Effector memory CD4-positive, alpha-beta T cell (primary cell): ENCODE data around the gene CDKAL1.
"Not testable (repeated sequence)": the region's sequence is repeated elsewhere in the genome, so short reads cannot be mapped to it uniquely, and the experiment has no call there.

Experiments
- DNase-seq, 3 donors: peaks; one replicate each; pipeline ENCODE4 v3.0.0-alpha.2; 2020
- H3K27ac ChIP-seq: 2 replicates; pipeline ENCODE4 v1.7.0; 2013; ENCODE audit warnings: mild to moderate bottlenecking, low read length, moderate library complexity; ENCODE audit not compliant: insufficient read depth, poor library complexity, severe bottlenecking
- H3K27me3 ChIP-seq: replicated peaks from 2 replicates; pipeline ENCODE4 v1.7.0; 2013; ENCODE audit warnings: mild to moderate bottlenecking, low read length; ENCODE audit not compliant: insufficient read depth, control insufficient read depth, poor library complexity, severe bottlenecking
- H3K36me3 ChIP-seq: 2 replicates; pipeline ENCODE4 v1.7.0; 2013; ENCODE audit warnings: mild to moderate bottlenecking, low read length, moderate library complexity; ENCODE audit not compliant: control insufficient read depth, insufficient read depth
- H3K4me1 ChIP-seq: 2 replicates; pipeline ENCODE4 v1.7.0; 2013; ENCODE audit warnings: low read length, mild to moderate bottlenecking; ENCODE audit not compliant: control insufficient read depth, insufficient read depth, poor library complexity, severe bottlenecking
- H3K4me3 ChIP-seq: 2 replicates; pipeline ENCODE4 v1.7.0; 2013; ENCODE audit warnings: low read length, low read depth, mild to moderate bottlenecking; ENCODE audit not compliant: insufficient read depth, poor library complexity, severe bottlenecking
- H3K9me3 ChIP-seq: 2 replicates; pipeline ENCODE4 v1.7.0; 2013; ENCODE audit warnings: mild to moderate bottlenecking, low read length, moderate library complexity; ENCODE audit not compliant: control insufficient read depth

CDKAL1 gene

GRCh38 chr6:20709451-20709850, 175.2 kb downstream of the CDKAL1 start:
- H3K27me3 ChIP-seq: no peaks in the 10 kb centered on the region
- DNase-seq: no peak
- H3K27ac ChIP-seq: no peak overlapping the region
- H3K4me3 ChIP-seq: no peak overlapping the region
- no peaks in the 10 kb centered on the region for H3K4me1 ChIP-seq
- no peaks in the 10 kb centered on the region for H3K36me3 ChIP-seq
- H3K9me3 ChIP-seq: no peaks in the 10 kb centered on the region

DNA sequence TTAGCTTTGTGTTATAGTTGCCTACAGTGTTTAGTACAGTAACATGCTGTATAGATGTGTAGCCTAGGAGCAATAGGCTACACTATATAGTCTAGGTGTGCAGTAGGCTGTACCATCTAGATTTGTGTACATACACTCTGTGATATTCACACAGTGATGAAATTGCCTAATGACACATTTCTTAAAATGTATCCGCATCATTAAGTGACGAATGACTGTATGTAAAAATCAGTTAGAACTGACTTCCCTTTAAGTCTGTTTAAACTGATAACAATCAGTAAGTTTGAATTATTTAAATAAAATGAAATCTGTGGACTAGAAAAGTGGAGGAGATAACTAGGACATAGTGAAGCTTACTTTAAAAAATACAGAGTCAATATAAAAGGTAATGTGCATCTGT, 176.1 kb downstream of the CDKAL1 start:
- H3K27ac ChIP-seq: no peak overlapping the region
- no peaks in the 10 kb centered on the region for H3K27me3 ChIP-seq
- no peaks in the 10 kb centered on the region for H3K9me3 ChIP-seq
- no peaks in the 10 kb centered on the region for H3K4me1 ChIP-seq
- H3K4me3 ChIP-seq: no peak overlapping the region
- H3K36me3 ChIP-seq: no peaks in the 10 kb centered on the region
- no peak for DNase-seq

GRCh38 chr6:20711518-20711917, 177.3 kb downstream of the CDKAL1 start:
- no peak overlapping the region for H3K27ac ChIP-seq
- no peaks in the 10 kb centered on the region for H3K36me3 ChIP-seq
- H3K27me3 ChIP-seq: no peaks in the 10 kb centered on the region
- H3K4me1 ChIP-seq: no peaks in the 10 kb centered on the region
- H3K9me3 ChIP-seq: no peaks in the 10 kb centered on the region
- no peak for DNase-seq
- no peak overlapping the region for H3K4me3 ChIP-seq

DNA sequence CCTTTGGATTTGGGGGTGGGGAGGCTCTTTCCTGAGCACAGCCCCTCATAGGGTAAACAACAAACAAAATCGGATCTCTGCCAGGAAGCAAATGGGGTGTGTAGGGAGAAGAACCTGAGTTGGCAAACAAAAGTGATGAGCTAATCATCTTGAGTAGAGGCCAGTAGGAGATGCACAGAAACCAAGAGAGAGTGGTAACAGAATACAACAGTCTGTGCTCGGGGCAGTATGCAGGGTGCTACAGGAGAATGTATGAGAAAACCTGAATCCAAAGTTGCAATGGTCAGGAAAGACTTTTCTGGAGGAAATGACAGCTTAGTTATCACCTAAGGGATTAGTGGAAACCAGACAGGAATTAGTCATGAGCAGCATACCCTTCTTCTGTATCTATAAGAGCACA, 177.8 kb downstream of the CDKAL1 start:
- Histone ChIP-seq H3K27ac (no peak overlapping the region), H3K4me3 (no peak overlapping the region), H3K36me3 (no peaks in the 10 kb centered on the region), H3K27me3 (no peaks in the 10 kb centered on the region), H3K9me3 (no peaks in the 10 kb centered on the region), H3K4me1 (no peaks in the 10 kb centered on the region)
- DNase-seq: no peak

DNA sequence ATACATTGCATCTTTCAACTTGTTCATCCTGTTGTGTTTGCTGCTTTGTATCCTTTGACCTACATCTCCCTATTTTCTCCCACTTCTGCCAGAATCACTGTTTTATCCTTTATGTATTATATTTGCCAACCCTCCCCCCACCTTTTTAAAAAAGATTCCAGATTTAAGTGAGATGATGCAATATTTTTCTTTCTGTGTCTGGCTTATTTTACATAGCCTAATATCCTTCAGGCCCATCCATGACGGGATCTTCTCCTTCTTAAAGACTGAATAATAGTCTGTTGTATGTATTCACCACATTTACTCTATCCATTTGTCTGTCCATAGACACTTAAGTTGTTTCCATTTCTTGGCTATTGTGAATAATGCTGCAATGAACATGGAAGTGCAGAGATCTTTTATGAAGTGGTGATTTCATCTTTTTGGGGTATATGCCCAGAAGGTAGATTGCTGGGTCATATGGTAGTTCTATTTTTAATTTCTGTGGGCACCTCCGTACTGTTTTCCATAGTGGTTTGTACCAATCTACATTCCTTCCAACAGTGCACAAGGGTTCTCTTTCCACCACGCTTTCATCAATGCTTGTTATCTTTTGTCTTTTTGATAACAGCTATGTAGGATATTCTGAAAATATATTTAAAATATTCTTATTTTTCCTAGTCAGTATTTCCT, 181.0 kb downstream of the CDKAL1 start:
- no peaks in the 10 kb centered on the region for H3K4me1 ChIP-seq
- H3K36me3 ChIP-seq: no peaks in the 10 kb centered on the region
- H3K27ac ChIP-seq: no peak overlapping the region
- H3K27me3 ChIP-seq: no peaks in the 10 kb centered on the region
- no peak overlapping the region for H3K4me3 ChIP-seq
- no peaks in the 10 kb centered on the region for H3K9me3 ChIP-seq
- DNase-seq: no peak

GRCh38 chr6:20716865-20717264, 182.6 kb downstream of the CDKAL1 start:
- Histone ChIP-seq H3K4me3 (no peak overlapping the region), H3K36me3 (no peaks in the 10 kb centered on the region)

DNA sequence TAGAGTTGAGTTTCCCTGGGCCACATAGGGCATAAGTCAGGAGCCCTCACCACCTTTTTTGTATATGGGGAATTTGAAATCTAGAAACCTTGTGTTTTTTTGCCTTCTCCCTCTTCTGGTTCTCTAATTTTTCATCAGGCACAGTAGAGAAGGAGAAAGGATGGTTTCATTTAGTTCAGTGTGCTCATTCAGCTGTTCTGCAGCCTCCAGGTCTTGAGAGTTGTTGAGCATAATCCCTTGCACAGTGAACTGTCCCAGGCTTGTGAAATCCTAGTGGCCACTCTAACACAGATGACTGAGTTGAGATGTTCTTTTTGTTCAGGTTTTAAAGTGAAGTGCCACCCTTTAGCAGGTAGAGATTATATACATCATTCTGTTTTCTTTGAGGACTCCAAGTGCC, 183.5 kb downstream of the CDKAL1 start:
- DNase-seq: no peak
- Histone ChIP-seq H3K4me1 (no peaks in the 10 kb centered on the region), H3K27ac (no peak overlapping the region), H3K4me3 (no peak overlapping the region), H3K36me3 (peaks cover 2% of the 10 kb centered on the region), H3K27me3 (no peaks in the 10 kb centered on the region), H3K9me3 (no peaks in the 10 kb centered on the region)

More at GRCh38 chr6:20716865-20717264, 182.6 kb downstream of the CDKAL1 start:
- no peak for DNase-seq
- Histone ChIP-seq H3K4me1 (no peaks in the 10 kb centered on the region), H3K27me3 (no peaks in the 10 kb centered on the region), H3K9me3 (no peaks in the 10 kb centered on the region), H3K27ac (no peak overlapping the region)

DNA sequence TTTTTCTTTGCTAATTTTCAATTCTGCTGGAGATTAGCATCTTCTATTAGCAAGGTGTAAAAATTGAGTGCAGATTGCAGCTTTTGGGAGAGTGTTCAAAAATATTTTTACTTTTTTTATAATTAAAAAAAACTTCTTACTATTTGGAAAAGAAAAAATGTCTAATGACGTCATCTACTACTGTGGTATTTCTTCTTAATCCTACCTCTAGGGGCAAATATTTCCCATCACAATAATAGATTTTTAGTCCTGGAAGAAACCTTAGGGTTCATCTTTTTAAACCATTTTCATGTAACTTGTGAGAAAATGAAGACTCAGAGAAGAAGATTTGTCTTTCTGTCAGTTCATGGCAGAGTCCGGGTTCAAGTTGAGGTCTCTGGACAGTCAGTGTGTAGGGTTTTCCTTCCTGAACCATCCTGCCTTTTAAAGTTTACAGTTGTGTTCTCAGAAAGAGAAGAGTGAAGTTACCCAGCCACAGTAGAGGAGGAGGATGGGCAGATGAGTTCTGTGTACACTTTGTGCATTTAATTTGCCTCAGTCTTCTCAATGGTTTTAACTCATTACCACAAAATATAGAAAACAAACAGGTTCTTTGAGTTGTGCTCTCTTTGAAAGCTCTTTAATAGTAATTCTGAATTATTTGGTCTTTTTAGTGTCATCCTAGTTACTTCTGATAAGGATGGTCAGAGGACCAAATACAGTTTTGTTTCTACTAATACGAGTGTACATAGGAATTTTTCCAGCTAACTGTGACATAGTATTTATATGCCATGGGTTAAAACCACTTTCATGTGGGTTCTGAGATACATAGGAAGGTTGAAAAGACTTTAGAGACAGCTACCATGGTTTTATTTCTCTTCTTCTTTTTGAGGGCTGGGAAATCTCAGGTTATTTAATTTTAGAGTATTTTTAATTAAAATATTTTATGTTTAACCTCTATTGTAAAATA, 184.7 kb downstream of the CDKAL1 start:
- no peak overlapping the region for H3K27ac ChIP-seq
- H3K4me3 ChIP-seq: no peak overlapping the region
- no peaks in the 10 kb centered on the region for H3K27me3 ChIP-seq
- H3K4me1 ChIP-seq: no peaks in the 10 kb centered on the region
- H3K9me3 ChIP-seq: no peaks in the 10 kb centered on the region
- no peak for DNase-seq
- peaks cover 4% of the 10 kb centered on the region for H3K36me3 ChIP-seq

GRCh38 chr6:20719980-20720379, 185.7 kb downstream of the CDKAL1 start:
- H3K36me3 ChIP-seq: peaks cover 4% of the 10 kb centered on the region
- H3K4me1 ChIP-seq: no peaks in the 10 kb centered on the region
- no peak for DNase-seq
- no peaks in the 10 kb centered on the region for H3K27me3 ChIP-seq
- no peak overlapping the region for H3K27ac ChIP-seq
- no peak overlapping the region for H3K4me3 ChIP-seq
- H3K9me3 ChIP-seq: no peaks in the 10 kb centered on the region

DNA sequence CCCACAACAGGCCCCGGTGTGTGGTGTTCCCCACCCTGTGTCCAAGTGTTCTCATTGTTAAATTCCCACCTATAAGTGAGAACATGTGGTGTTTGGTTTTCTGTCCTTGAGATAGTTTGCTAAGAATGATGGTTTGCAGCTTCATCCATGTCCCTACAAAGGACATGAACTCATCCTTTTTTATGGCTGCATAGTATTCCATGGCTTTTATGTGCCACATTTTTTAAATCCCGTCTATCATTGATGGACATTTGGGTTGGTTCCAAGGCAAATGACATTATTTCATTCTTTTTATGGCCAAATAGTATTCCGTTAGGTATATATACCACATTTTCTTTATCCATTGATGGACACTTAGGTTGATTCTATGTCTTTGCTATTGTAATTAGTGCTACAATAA, 186.9 kb downstream of the CDKAL1 start:
- not testable (repeated sequence) for H3K27me3 ChIP-seq, H3K36me3 ChIP-seq, H3K4me1 ChIP-seq, H3K9me3 ChIP-seq, H3K4me3 ChIP-seq, DNase-seq, H3K27ac ChIP-seq
